ENCODE results near the gene CDKAL1.

Gene CDKAL1

DNA sequence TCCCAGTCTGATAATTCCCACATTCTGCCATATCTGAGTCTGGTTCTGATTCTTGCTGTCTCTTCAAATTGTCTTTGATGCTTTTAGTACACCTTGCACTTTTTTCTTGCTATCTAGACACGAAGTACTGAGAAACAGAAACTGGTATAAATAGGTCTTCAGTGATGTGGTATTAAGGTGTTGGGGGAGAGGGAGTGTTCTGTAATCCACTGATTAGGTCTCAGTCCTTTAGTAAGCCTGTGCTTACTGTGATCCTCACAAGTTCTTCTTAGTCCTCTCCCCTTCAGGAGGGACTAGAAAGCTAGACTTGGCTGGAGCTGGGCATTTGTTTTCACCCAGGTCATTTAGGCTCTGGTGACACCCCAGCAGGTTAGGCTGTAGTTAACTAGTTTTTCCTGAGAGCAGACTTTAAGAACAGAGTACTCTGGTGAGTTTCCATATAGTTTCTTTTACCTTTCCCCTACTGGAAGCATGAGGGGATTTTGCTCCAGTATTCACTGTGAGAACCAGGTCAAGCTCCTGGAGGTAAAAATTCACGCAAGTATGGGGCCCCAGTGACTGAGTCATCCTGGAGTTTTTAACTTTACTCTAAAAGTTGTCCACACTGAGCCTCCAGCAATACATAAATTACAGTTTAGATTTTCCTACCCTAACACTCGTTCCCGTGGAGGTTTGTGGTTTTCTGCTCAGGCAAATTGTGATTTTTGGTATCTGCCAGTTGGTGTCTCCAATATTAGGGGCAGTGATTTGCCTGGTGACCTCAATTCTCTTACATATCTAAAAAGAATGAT is 154.6 kb downstream of the CDKAL1 start:
- DNase-seq (ENCODE audit: low spot score) = no peak
- Histone ChIP-seq H3K27ac (no peak overlapping the region), H3K4me3 (no peak overlapping the region)
- TF ChIP-seq, protein P1, sequence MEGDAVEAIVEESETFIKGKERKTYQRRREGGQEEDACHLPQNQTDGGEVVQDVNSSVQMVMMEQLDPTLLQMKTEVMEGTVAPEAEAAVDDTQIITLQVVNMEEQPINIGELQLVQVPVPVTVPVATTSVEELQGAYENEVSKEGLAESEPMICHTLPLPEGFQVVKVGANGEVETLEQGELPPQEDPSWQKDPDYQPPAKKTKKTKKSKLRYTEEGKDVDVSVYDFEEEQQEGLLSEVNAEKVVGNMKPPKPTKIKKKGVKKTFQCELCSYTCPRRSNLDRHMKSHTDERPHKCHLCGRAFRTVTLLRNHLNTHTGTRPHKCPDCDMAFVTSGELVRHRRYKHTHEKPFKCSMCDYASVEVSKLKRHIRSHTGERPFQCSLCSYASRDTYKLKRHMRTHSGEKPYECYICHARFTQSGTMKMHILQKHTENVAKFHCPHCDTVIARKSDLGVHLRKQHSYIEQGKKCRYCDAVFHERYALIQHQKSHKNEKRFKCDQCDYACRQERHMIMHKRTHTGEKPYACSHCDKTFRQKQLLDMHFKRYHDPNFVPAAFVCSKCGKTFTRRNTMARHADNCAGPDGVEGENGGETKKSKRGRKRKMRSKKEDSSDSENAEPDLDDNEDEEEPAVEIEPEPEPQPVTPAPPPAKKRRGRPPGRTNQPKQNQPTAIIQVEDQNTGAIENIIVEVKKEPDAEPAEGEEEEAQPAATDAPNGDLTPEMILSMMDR (IDR thresholded peaks at IDR 0.05) = no peak

DNA sequence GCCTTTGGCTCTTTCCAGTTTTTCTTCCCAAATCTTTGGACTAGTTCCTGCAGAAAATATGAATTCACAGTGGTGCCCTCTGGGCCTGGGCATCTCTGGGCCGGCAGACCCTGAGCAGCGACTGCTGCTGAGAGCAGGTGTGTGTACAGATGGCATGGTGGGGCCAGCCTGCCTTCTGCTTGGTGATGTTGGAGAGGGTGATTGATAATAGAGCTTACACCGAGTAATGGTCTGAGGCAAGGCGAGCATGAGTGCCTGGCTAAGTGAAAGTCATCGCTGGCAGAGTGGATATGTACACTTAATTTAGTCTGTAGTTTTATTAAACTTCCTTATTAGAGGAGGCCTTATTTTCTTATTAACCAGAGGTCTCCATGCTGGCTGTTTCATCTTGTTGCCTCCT is 156.9 kb downstream of the CDKAL1 start:
- DNase-seq (ENCODE audit: low spot score) = no peak
- TF ChIP-seq, protein P1 (IDR thresholded peaks at IDR 0.05) = no peak
- H3K27ac ChIP-seq = no peak overlapping the region
- no peak overlapping the region for H3K4me3 ChIP-seq

DNA sequence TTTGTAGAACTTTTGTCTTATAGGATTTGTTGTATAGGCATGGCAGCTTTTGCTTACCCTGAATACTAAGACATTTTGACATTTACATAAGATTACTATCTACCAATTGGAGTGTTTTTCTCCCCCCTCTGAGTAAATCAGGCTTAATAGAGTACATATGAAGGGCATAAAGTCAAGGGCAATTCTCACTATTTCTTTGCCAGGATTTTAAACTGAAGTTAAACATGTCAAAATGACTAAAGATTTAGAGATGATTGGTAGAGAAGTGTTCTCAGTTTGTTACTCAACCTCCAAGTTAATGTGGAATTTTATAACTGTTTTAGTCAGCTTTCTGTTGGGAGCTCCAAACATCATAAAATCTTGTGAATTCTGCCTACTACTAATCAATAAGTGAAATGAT is 157.8 kb downstream of the CDKAL1 start:
- H3K4me3 ChIP-seq = no peak overlapping the region

DNA sequence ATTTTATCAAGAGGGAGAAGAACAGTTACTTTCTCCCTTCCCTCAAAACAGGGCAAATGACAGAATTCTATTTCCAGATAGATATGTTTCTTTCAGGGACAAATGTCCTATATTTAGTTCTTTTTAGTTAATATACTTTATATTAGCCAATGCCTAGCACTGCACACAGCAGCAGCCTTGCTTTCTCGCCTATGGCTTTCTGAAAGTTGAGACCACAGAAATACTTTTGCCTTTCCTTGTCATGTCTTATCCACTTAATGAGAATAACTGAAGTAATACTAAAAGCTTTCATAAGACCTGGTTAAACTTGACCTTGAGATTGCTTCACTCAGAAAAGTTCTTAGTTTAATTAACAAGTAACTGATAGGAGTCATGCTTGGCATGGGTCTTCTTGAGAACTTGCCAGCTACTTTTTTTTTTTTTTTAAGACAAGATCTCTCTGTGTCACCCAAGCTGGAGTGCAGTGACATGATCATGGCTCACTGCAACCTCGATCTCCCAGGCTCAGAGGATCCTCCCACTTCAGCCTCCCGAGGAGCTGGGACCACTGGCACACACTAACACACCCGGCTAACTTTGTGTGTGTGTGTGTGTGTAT is 159.3 kb downstream of the CDKAL1 start:
- TF ChIP-seq, protein P1 (IDR thresholded peaks at IDR 0.05) = no peak
- DNase-seq (ENCODE audit: low spot score) = no peak
- H3K4me3 ChIP-seq = no peak overlapping the region
- no peak overlapping the region for H3K27ac ChIP-seq

More for the DNA sequence above, 157.8 kb downstream of the CDKAL1 start:
- TF ChIP-seq, protein P1 (IDR thresholded peaks at IDR 0.05) = no peak
- H3K27ac ChIP-seq = no peak overlapping the region
- DNase-seq (ENCODE audit: low spot score) = no peak

DNA sequence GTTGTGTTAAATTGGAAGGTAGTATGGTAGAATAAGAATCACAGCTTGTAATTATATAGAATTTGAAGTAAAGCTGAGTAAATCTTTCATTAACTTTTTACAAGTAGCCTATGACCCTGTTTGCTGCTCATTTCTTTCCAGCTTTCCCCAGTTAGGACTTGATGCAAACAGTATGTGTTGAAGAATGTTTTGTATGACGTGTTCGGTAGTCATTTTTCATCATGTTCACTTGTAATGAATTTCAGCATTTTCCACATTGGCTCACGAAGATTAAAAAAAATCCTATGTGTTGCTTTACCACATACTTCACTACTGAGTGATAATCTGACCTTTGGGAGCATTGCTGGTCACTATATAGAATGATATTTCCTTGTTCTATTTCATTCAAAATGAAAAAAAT is 162.4 kb downstream of the CDKAL1 start:
- H3K4me3 ChIP-seq = no peak overlapping the region
- H3K27ac ChIP-seq = no peak overlapping the region
- no peak for DNase-seq (ENCODE audit: low spot score)
- TF ChIP-seq, protein P1 (IDR thresholded peaks at IDR 0.05) = no peak

DNA sequence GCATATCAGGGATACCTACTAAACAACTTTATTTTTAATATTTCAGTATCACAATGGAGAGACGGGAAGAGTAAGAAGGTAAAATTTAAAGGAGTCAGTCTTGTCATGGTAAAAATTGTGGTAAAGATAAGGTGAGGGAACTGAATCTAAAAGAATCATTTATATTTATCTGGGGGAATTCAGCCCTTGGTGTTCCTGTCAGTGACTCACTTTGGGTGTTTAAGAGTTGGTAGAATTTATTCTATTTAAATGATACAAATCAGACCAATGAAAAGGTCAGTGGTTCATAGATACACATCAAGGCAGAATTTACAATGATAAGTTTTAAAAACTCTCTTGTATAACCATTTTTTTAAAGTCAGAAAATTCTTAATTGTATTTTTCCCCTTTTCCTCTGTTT is 164.4 kb downstream of the CDKAL1 start:
- H3K27ac ChIP-seq = no peak overlapping the region
- TF ChIP-seq, protein P1 (IDR thresholded peaks at IDR 0.05) = no peak
- no peak for DNase-seq (ENCODE audit: low spot score)

DNA sequence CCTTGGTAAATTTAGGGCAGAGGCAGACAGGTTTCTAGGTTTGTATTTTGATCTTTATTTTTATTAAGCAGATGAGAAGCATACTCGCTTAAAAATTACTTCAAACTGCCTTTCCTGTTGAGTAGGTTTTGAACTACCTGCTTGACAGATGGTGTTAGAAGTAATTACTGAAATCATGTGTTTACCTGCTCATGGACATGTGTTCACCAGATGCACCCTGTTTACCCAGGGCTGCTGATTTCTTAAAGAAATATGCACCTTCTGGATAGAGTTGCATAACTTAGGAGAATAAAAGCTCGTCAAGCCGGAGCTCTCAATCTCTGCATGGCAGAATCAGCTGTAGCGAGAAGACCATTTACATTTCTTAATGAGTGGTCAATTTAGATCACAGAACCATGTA is 165.1 kb downstream of the CDKAL1 start:
- Histone ChIP-seq H3K4me3 (no peak overlapping the region), H3K27ac (no peak overlapping the region)
- DNase-seq (ENCODE audit: low spot score) = no peak
- TF ChIP-seq, protein P1 (IDR thresholded peaks at IDR 0.05) = no peak

More for the DNA sequence above, 164.4 kb downstream of the CDKAL1 start:
- no peak overlapping the region for H3K4me3 ChIP-seq

Measured in coronary artery (tissue), 2 donors.